GM23338 (cell line): Measurements from ENCODE around the gene SEC22A. TPM values are rescaled to one million over a fixed set of nuclear protein-coding genes. Genes with fewer than 3 reads are reported as not detected.

Source experiments
- ATAC-seq: fragments of 200-7000 bp; cut with Tn5 transposase; 3 replicates; pipeline ENCODE4 v1.9.1; 2020
- DNase-seq: peaks from one replicate; pipeline ENCODE4 v3.0.0-alpha.2; 2015; ENCODE audit warnings: low spot score
- H2AFZ ChIP-seq: fragments of 200-600 bp; sonication (generic); 2 replicates; pipeline ENCODE4 v1.8.0; 2016; ENCODE audit warnings: antibody characterized with exemption, mild to moderate bottlenecking, moderate library complexity
- H3F3A ChIP-seq: fragments of 200-600 bp; sonication (generic); replicated peaks from 2 replicates; pipeline ENCODE4 v1.8.0; 2017; ENCODE audit warnings: antibody characterized with exemption, mixed run types, low read depth
- H3K27ac ChIP-seq: fragments of 200-600 bp; sonication (generic); 2 replicates; pipeline ENCODE4 v1.6.1; 2016; ENCODE audit warnings: low read depth
- H3K27me3 ChIP-seq: fragments of 200-600 bp; sonication (generic); 2 replicates; pipeline ENCODE4 v1.8.0; 2016; ENCODE audit warnings: mild to moderate bottlenecking, mixed run types, moderate library complexity; ENCODE audit not compliant: insufficient read depth
- H3K36me3 ChIP-seq: fragments of 200-600 bp; sonication (generic); 2 replicates; pipeline ENCODE4 v1.8.0; 2016; ENCODE audit warnings: mild to moderate bottlenecking; ENCODE audit not compliant: insufficient read depth
- H3K4me1 ChIP-seq: fragments of 200-600 bp; sonication (generic); 2 replicates; pipeline ENCODE4 v1.8.0; 2016; ENCODE audit warnings: mild to moderate bottlenecking, moderate library complexity; ENCODE audit not compliant: insufficient read depth
- H3K4me2 ChIP-seq: fragments of 200-600 bp; sonication (generic); 2 replicates; pipeline ENCODE4 v1.7.1; 2017; ENCODE audit warnings: mixed run types
- H3K4me3 ChIP-seq: fragments of 200-600 bp; sonication (generic); 2 replicates; pipeline ENCODE4 v1.6.1; 2016; ENCODE audit warnings: mixed run types
- H3K79me2 ChIP-seq: fragments of 200-600 bp; sonication (generic); replicated peaks from 2 replicates; pipeline ENCODE4 v1.8.0; 2017; ENCODE audit warnings: mild to moderate bottlenecking; ENCODE audit not compliant: insufficient read depth
- H3K9me2 ChIP-seq: fragments of 200-600 bp; sonication (generic); 2 replicates; pipeline ENCODE4 v1.8.0; 2017; ENCODE audit not compliant: insufficient read depth
- H4K20me1 ChIP-seq: fragments of 200-600 bp; sonication (generic); replicated peaks from 2 replicates; pipeline ENCODE4 v1.8.0; 2017; ENCODE audit warnings: mild to moderate bottlenecking; ENCODE audit not compliant: insufficient read depth
- H3K27ac Mint-ChIP-seq: 2 replicates; pipeline ENCODE4 v1.8.0; 2020; ENCODE audit warnings: inconsistent platforms, mild to moderate bottlenecking, moderate library complexity, mixed read lengths
- H3K27me3 Mint-ChIP-seq: 3 replicates; pipeline ENCODE4 v1.8.0; 2022; ENCODE audit warnings: low read depth, mild to moderate bottlenecking, moderate library complexity, mixed read lengths, inconsistent platforms; ENCODE audit not compliant: insufficient read depth, poor library complexity
- H3K36me3 Mint-ChIP-seq: 3 replicates; pipeline ENCODE4 v1.8.0; 2021; ENCODE audit warnings: low read depth, mild to moderate bottlenecking, inconsistent platforms, moderate library complexity, mixed read lengths
- H3K4me1 Mint-ChIP-seq: 3 replicates; pipeline ENCODE4 v1.8.0; 2020; ENCODE audit warnings: mild to moderate bottlenecking, inconsistent platforms, mixed read lengths
- H3K4me3 Mint-ChIP-seq: 3 replicates; pipeline ENCODE4 v1.8.0; 2021; ENCODE audit warnings: moderate library complexity, mild to moderate bottlenecking, inconsistent platforms, mixed read lengths
- H3K9me3 Mint-ChIP-seq: 3 replicates; pipeline ENCODE4 v1.8.0; 2020; ENCODE audit warnings: moderate library complexity, mild to moderate bottlenecking, inconsistent platforms, mixed read lengths
- CREB1 ChIP-seq: fragments of 250-450 bp; sonication (Bioruptor Pico); IDR thresholded peaks from 2 replicates; pipeline ENCODE4 v1.5.0; 2020; ENCODE audit warnings: low read depth, mild to moderate bottlenecking, moderate library complexity
- CTCF ChIP-seq, 2 experiments: fragments of 200-600 bp in 1 of 2; sonication (generic) in 1 of 2; conservative IDR thresholded peaks; 2 replicates each; pipeline versions ENCODE4 v1.5.1 to v1.6.1; 2016 to 2017; ENCODE audit warnings: antibody characterized with exemption in 2 of 2, low read depth in 2 of 2, mild to moderate bottlenecking in 2 of 2, moderate library complexity in 1 of 2
- ETS1 ChIP-seq: IDR thresholded peaks from 2 replicates; pipeline ENCODE4 v1.6.1; 2016; ENCODE audit warnings: antibody characterized with exemption
- EZH2 ChIP-seq: fragments of 200-600 bp; sonication (generic); IDR thresholded peaks from one replicate; pipeline ENCODE4 v1.8.0; 2017; ENCODE audit warnings: antibody characterized with exemption, mild to moderate bottlenecking, low read depth; ENCODE audit not compliant: unreplicated experiment
- EZH2phosphoT487 ChIP-seq: fragments of 200-600 bp; sonication (generic); IDR thresholded peaks from one replicate; pipeline ENCODE4 v1.8.1; 2018; ENCODE audit warnings: antibody characterized with exemption; ENCODE audit not compliant: unreplicated experiment
- JUNB ChIP-seq: IDR thresholded peaks from one replicate; pipeline ENCODE4 v1.6.1; 2016; ENCODE audit warnings: antibody characterized with exemption; ENCODE audit not compliant: unreplicated experiment
- NANOG ChIP-seq: IDR thresholded peaks from 2 replicates; pipeline ENCODE4 v1.6.1; 2016; ENCODE audit warnings: antibody characterized with exemption, borderline replicate concordance
- POLR2AphosphoS5 ChIP-seq: IDR thresholded peaks from 2 replicates; pipeline ENCODE4 v1.6.1; 2016; ENCODE audit warnings: antibody characterized with exemption, low read depth
- STAT1 ChIP-seq: IDR thresholded peaks from one replicate; pipeline ENCODE4 v1.6.1; 2016; ENCODE audit warnings: antibody characterized with exemption; ENCODE audit not compliant: unreplicated experiment
- ZNF114 ChIP-seq: fragments of 250-450 bp; sonication (Bioruptor Pico); IDR thresholded peaks from 2 replicates; pipeline ENCODE4 v1.5.0; 2020; ENCODE audit warnings: mild to moderate bottlenecking, moderate library complexity
- ZNF331 ChIP-seq: fragments of 250-450 bp; sonication (Bioruptor Pico); IDR thresholded peaks from 2 replicates; pipeline ENCODE4 v1.5.0; 2020; ENCODE audit warnings: low read depth, mild to moderate bottlenecking, moderate library complexity
- polyA plus RNA-seq: library from polyadenylated mRNA; unstranded; fragments of >200 nt; fragmentation: Nextera tagmentation; extraction: Ambion mirVana; gene quantifications from 2 replicates; pipeline ENCODE4 v1.2.1, GENCODE V29; 2016
- total RNA-seq: library from RNA; depleted of rRNA; stranded (reverse); fragments of >200 nt; shearing (Covaris generic); gene quantifications from 2 replicates; pipeline ENCODE4 v1.2.3, GENCODE V29; 2014
- TF ChIP-seq, protein P1 (sequence below): fragments of 250-450 bp; sonication (Bioruptor Pico); IDR thresholded peaks from 2 replicates; pipeline ENCODE4 v1.5.0; 2020; ENCODE audit warnings: mild to moderate bottlenecking, moderate library complexity
- TF ChIP-seq, protein P2 (sequence below): IDR thresholded peaks from one replicate; pipeline ENCODE4 v1.6.1; 2018; ENCODE audit warnings: antibody characterized with exemption; ENCODE audit not compliant: unreplicated experiment

SEC22A gene
- total and polyA plus RNA-seq, 2 experiments from 2014 or later: 11.2 to 24.1 TPM

GRCh38 chr3:123277106-123277505 is 75.4 kb downstream of the SEC22A start:
- Histone ChIP-seq H2AFZ (no peak overlapping the region), H3K27ac (no peak overlapping the region; the same call in 1 of the 2 replicates), H3K27me3 (no peaks in the 10 kb centered on the region), H4K20me1 (no peaks in the 10 kb centered on the region), H3K4me3 (no peak overlapping the region), H3K4me2 (no peak overlapping the region), H3K79me2 (no peaks in the 10 kb centered on the region), H3K9me2 (no peaks in the 10 kb centered on the region), H3K4me1 (peaks cover 23% of the 10 kb centered on the region), H3K36me3 (no peaks in the 10 kb centered on the region), H3F3A (no peaks in the 10 kb centered on the region)
- Mint-ChIP-seq H3K27ac (no peak overlapping the region), H3K27me3 (no peaks in the 10 kb centered on the region), H3K36me3 (no peaks in the 10 kb centered on the region), H3K4me1 (peaks cover 24% of the 10 kb centered on the region), H3K4me3 (no peak overlapping the region), H3K9me3 (no peaks in the 10 kb centered on the region)
- no peak for ATAC-seq
- no peak for TF ChIP-seq ZNF331
- no peak for TF ChIP-seq NANOG
- TF ChIP-seq ZNF114 (CRISPR knock-in tag): no peak
- TF ChIP-seq STAT1: no peak
- TF ChIP-seq, protein P1, sequence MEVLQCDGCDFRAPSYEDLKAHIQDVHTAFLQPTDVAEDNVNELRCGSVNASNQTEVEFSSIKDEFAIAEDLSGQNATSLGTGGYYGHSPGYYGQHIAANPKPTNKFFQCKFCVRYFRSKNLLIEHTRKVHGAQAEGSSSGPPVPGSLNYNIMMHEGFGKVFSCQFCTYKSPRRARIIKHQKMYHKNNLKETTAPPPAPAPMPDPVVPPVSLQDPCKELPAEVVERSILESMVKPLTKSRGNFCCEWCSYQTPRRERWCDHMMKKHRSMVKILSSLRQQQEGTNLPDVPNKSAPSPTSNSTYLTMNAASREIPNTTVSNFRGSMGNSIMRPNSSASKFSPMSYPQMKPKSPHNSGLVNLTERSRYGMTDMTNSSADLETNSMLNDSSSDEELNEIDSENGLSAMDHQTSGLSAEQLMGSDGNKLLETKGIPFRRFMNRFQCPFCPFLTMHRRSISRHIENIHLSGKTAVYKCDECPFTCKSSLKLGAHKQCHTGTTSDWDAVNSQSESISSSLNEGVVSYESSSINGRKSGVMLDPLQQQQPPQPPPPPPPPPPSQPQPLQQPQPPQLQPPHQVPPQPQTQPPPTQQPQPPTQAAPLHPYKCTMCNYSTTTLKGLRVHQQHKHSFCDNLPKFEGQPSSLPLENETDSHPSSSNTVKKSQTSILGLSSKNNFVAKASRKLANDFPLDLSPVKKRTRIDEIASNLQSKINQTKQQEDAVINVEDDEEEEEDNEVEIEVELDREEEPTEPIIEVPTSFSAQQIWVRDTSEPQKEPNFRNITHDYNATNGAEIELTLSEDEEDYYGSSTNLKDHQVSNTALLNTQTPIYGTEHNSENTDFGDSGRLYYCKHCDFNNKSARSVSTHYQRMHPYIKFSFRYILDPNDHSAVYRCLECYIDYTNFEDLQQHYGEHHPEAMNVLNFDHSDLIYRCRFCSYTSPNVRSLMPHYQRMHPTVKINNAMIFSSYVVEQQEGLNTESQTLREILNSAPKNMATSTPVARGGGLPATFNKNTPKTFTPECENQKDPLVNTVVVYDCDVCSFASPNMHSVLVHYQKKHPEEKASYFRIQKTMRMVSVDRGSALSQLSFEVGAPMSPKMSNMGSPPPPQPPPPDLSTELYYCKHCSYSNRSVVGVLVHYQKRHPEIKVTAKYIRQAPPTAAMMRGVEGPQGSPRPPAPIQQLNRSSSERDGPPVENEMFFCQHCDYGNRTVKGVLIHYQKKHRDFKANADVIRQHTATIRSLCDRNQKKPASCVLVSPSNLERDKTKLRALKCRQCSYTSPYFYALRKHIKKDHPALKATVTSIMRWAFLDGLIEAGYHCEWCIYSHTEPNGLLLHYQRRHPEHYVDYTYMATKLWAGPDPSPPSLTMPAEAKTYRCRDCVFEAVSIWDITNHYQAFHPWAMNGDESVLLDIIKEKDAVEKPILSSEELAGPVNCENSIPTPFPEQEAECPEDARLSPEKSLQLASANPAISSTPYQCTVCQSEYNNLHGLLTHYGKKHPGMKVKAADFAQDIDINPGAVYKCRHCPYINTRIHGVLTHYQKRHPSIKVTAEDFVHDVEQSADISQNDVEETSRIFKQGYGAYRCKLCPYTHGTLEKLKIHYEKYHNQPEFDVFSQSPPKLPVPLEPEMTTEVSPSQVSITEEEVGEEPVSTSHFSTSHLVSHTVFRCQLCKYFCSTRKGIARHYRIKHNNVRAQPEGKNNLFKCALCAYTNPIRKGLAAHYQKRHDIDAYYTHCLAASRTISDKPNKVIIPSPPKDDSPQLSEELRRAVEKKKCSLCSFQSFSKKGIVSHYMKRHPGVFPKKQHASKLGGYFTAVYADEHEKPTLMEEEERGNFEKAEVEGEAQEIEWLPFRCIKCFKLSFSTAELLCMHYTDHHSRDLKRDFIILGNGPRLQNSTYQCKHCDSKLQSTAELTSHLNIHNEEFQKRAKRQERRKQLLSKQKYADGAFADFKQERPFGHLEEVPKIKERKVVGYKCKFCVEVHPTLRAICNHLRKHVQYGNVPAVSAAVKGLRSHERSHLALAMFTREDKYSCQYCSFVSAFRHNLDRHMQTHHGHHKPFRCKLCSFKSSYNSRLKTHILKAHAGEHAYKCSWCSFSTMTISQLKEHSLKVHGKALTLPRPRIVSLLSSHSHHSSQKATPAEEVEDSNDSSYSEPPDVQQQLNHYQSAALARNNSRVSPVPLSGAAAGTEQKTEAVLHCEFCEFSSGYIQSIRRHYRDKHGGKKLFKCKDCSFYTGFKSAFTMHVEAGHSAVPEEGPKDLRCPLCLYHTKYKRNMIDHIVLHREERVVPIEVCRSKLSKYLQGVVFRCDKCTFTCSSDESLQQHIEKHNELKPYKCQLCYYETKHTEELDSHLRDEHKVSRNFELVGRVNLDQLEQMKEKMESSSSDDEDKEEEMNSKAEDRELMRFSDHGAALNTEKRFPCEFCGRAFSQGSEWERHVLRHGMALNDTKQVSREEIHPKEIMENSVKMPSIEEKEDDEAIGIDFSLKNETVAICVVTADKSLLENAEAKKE: no peak
- no peak for TF ChIP-seq EZH2
- no peak for TF ChIP-seq EZH2phosphoT487
- no peak for TF ChIP-seq CREB1 (CRISPR knock-in tag)
- TF ChIP-seq ETS1: no peak
- TF ChIP-seq, protein P2, sequence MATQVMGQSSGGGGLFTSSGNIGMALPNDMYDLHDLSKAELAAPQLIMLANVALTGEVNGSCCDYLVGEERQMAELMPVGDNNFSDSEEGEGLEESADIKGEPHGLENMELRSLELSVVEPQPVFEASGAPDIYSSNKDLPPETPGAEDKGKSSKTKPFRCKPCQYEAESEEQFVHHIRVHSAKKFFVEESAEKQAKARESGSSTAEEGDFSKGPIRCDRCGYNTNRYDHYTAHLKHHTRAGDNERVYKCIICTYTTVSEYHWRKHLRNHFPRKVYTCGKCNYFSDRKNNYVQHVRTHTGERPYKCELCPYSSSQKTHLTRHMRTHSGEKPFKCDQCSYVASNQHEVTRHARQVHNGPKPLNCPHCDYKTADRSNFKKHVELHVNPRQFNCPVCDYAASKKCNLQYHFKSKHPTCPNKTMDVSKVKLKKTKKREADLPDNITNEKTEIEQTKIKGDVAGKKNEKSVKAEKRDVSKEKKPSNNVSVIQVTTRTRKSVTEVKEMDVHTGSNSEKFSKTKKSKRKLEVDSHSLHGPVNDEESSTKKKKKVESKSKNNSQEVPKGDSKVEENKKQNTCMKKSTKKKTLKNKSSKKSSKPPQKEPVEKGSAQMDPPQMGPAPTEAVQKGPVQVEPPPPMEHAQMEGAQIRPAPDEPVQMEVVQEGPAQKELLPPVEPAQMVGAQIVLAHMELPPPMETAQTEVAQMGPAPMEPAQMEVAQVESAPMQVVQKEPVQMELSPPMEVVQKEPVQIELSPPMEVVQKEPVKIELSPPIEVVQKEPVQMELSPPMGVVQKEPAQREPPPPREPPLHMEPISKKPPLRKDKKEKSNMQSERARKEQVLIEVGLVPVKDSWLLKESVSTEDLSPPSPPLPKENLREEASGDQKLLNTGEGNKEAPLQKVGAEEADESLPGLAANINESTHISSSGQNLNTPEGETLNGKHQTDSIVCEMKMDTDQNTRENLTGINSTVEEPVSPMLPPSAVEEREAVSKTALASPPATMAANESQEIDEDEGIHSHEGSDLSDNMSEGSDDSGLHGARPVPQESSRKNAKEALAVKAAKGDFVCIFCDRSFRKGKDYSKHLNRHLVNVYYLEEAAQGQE: no peak
- no peak for TF ChIP-seq CTCF (conservative IDR thresholded peaks at IDR 0.05; ENCODE audit: low read depth in 2 of 2)
- no peak for TF ChIP-seq POLR2AphosphoS5
- no peak for TF ChIP-seq JUNB
- DNase-seq: no peak
